ENCODE measurements around the gene EVI5L.

The EVI5L gene

GRCh38 chr19:7817801-7818200, 12.2 kb upstream of the EVI5L start:
- DNase-seq, result no peak

DNA sequence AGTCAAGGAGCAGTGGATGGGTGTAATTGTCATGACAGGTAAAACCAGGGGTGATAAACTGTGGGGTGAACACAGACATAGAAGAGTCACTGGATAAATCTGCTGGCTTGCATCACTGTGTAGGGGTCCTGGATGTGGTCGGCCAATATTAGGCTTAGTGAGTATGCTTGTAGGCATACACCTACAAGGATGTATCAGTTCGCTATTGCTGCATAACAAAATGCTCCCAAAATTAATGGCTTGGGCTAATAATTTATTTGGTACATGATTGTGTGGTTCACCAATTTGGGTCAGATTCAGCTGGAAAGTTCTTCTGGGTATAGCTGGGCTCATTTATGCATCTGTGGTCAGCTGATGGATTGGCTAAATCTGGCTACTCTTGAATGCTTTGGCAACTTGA, 11.2 kb upstream of the EVI5L start:
- DNase-seq, result no peak

- no peak for DNase-seq
Observed at GRCh38 chr19:7819337-7819736, 10.7 kb upstream of the EVI5L start.

- no peak for DNase-seq
Observed at GRCh38 chr19:7820588-7820987, 9.4 kb upstream of the EVI5L start.

DNA sequence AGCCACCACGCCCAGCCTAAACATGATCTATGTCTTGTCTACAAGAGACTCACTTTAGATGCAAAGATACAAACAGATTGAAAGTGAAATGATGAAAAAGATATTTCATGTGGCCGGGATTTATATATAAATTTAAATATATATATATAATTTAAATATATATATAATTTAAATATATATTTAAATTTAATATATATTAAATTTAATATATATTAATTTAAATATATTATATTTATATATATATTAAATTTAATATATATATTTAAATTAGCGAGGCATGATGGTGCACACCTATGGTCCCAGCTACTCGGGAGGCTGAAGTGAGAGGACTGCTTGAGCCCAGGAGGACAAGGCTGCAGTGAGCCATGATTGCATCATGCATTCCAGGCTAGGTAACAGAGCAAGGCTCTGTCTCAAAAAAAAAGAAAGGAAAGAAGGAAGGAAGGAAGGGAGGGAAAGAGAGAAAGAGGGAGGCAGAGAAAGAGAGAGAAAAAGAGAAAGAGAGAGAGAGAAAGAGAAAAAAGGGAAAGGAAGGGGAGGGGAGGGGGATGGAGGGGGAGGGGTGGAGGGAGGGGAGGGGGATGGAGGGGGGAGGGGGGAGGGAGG, 7.0 kb upstream of the EVI5L start:
- DNase-seq, result no peak

DNA sequence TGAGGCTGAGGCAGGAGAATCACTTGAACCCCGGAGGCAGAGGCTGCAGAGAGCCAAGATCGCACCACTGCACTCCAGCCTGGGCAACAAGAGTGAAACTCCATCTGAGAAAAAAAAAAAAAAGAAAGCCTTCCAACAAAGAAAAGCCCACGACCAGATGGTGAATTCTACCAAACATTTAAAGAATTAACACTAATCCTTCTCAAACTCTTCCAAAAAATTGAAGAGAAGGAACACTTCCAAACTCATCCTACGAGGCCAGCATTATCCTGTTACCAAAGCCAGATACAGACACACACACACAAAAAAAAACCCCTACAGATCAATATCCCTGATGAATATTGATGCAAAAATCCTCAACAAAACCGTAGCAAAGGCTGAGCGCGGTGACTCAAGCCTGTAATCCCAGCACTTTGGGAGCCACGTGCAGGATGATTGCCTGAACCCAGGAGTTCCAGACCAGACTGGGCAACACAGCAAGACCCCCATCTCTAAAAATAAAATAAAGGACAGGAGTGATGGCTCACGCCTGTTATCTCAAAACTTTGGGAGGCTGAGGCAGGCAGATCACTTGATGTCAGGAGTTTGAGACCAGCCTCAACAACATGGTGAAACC, 6.2 kb upstream of the EVI5L start:
- DNase-seq, result no peak

DNA sequence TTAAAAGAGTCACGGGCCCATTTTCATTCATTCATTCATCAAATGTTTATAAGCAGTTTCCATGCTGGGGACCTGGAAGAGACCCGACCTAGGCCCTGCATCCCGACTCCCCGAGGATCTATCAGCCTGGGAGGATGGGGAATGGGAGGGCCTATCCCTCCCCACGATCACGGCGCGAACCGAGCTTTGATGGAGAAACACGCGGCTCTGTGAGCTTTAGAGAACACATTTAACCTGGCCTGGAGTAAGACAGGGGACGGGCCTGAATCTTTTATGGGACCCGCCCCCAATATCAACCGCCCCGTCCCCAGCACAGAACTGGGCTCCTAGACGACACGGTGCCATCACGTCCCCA, 875 bp upstream of the EVI5L start:
- DNase-seq, result no peak

DNA sequence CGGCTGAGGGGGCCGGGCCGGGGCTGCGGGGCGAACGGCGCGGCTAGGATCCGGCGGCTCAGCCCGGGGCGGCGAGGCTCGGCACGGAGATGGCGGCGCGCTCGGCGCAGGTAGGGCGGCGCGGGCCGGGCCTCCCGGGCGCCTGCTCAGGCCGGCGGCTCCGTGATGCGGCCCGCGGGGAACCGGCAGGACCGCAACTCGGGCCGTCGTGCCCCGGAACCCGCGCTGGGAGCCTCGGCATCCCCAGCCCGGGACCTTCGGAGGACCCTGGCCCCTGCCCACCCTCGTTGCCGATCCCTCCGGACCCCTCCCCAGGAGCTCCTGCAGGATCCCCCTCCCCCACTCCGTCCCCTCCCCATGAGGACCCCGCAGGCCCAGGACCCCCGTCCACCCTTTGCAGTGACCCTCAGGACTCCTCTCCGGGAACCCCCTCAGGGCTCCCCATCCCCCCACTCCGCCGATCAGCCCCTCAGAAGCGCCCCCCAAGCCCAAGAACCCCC, 304 bp downstream of the EVI5L start:
- no peak for DNase-seq

DNA sequence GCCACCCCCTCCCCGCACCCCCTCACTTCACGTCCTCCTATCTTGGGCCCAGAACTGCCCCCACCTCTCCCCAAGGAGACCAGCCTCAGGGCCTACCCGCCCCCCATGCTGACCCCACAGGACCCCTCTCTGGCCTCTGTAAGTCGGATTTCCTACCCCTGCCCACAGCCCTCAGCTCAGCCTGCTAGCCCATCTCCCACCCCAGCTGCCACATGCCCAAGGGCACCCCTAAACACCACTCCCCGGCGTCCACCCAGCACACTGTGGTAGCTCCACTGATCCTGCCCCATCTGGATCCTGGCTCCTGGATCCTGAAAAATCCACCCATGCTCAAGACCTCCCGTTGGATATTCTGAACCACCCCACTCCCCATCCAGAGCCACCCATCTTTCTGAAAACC, 805 bp downstream of the EVI5L start:
- no peak for DNase-seq

DNA sequence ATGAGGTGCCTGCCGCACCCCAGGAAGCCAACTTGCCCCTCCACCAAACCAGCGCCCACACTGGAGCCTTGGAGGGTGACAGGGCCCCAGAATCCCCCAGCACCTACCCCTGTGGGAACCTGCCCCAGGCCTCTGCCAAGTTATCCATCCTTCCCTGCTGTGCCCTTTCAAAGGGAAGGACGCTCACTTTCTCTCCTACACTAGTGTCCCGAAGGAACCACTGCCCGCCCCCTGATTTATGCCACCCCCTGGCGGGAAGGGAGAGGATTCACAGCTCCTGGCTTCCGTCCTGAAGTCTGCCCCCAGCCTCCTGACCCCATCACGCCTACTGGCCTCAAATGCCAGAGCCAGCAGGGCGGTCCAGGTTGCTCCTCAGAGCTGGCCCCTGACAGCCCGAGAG, 1.4 kb downstream of the EVI5L start:
- DNase-seq, result no peak

DNA sequence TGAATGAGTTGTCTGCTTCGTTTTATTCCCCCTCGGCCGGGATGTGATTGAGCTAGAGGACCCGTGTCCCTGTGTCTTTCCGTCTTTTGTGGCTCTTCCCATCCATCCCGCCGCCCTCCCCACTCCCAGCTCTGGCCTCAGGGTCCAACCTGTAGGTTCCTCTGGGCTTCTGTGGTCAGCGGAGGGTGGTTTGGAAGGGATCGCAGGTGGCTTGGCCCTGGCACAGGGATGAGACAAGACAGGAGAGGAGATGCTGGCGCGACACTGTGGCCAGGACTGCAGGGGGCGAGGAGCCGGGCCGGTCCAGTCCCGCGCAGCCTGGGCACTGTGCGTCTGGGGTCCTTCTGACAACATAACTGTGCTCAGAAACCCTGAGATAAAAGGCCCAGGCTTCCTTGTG, 2.0 kb downstream of the EVI5L start:
- no peak for DNase-seq

DNA sequence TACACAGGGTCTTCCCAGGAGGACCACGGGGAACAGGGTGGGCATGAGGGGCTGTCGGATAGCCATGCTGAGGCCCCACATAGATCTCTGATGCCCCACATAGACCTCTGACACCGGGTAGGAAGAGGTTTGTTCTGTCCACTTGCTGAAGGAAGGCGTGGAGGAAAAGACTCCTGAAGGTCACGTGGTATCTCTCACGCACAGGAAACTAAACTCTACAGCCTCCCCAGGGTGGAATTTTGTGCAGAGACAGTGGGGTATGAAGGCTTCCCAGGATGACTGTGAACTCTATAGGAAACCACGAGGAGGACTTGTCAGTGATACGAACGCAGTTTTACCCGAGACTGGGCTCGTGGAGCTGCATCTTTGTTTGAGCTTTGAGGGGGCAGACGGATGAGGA, 2.8 kb downstream of the EVI5L start:
- no peak for DNase-seq

GRCh38 chr19:7833225-7834099, 3.4 kb downstream of the EVI5L start:
- DNase-seq, result no peak

- no peak for DNase-seq
Observed at GRCh38 chr19:7839476-7839875, 9.5 kb downstream of the EVI5L start.

DNA sequence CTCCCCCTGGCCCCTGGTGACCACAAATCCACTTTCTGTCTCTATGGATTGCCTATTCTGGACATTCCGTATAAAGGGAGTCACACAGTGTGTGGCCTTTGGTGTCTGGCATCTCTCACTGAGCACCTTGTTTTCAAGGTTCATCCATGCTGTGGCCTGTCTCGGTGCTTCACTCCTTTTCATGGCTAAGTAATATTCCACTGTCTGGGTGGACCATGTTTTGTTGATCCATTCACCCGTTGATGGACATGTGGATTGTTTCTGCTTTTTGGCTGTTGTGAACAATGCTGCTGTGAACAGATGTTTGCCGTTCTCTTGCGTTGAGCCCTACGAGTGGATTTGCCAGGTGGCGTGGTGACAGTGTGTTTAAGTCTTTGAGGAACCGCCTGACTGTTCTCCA, 10.6 kb downstream of the EVI5L start:
- DNase-seq, result no peak

DNA sequence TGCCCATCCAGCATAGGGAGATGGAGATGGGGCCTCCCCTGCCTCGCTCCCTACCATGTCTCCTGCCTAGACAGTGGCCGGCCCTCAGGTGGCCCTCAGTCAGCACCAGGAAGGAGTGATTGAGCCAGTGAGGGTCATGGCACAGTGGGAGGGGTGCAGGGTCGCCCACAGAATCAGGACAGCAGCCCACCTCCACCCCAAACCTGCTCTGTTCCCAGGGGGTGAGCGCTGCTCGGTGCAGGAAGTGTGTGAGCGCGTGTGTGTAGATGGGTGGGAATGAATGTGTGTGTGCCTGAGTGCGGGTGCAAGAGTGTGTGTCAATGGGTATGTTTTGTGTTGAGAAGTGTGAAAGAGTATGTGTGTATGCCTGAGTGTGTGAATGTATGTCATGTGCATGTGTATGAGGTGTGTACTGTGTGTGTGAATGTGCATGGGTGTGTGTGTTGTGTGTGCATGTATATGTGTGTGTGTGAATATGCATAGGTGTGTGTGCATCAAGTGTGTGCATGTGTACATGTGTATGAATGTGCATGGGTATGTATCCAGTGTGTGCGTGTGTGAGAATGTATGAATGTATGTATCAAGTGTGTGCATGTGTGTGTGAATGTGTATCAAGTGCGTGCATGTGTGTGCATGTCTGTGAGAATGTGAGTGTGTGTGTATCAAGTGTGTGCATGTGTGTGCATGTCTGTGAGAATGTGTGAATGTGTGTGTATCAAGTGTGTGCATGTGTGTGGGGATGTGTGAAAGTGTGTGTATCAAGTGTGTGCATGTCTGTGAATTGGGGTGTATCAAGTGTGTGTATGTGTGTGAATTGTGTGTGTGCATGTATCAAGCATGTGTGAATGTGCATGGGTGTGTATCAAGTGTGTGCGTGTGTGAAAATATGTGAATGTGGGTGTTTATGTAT, 12.0 kb downstream of the EVI5L start:
- no peak for DNase-seq

DNA sequence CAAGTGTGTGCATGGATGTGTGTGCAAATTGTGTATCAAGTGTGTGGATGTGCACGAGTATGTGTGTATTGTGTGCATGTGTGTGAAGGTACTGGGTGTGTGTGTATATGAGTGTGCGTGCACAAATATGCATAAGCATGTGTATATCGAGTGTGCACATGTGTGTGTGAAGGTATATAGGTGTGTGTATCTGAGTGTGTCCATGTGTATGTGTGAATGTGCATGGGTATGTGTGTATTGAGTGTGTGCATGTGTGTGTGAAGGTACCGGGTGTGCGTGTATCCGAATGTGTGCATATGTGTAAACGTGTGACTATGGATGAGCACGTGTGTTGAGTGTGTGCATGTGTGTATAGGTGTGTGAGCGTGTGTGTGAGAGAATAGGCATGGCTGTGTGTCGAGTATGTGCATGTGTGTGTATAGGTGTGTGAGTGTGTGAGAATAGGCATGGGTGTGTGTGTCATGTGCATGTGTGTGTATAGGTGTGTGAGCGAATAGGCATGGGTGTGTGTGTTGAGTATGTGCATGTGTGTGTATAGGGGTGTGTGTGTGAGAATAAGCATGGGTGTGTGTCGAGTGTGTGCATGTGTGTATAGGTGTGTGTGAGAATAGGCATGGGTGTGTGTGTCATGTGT, 12.8 kb downstream of the EVI5L start:
- no peak for DNase-seq

GRCh38 chr19:7843521-7843920, 13.5 kb downstream of the EVI5L start:
- DNase-seq, result no peak

- DNase-seq, result no peak
Observed at GRCh38 chr19:7844405-7844804, 14.4 kb downstream of the EVI5L start.

DNA sequence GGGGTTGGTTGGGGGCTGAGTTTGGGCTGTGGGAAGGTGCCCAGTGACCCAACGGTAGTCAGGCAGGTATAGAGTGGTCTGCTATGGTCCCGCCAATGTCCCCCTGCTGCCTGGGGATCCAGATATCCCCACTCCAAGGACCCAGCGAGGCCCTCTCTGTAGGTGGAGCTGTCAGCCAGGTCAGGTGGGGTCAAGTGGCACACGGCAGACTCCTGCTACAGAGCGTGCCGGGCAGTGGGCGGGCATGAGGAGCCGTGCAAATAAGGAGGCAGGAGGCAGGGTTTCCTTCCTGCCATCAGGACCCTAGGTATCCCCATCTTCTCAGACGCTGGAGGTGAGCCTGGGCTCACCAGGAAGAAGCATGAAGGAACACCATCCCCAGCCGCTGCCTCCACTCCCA, 14.9 kb downstream of the EVI5L start:
- no peak for DNase-seq

DNA sequence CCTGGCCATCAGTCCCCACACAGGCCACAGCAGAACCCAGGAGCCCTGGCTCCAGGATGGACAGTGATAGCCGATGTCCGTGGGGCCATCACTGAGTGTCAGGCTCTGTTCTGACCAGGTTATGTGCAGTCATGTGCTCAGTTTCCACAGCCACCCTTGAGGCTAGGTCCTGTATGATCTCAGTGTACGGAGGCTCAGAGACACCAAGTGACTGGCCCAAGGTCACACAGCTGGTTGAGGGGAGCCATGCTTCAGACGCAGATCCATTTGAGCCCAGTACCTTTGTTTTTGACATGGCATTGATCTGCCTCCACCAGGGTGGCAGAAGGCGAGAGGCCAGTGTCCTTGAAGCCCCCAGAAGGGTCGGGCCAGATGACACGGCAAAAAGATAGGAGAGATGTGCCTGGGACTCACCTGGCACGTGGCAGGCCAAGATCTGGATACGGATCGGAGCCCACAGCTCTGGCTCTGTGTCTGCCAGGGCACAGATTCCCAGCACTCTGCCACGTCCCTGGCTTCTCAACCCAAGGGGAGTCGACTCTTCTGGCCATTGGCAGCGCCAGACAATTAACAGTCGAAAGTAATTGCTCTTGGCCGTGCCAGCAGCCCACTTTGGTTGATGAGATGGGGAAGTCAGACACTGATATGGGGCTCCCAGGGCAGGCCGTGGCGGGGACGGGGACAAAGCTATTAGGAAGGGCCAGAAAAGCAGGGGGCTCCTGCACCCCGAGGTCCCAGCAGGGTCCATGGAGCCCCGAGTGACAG, 15.6 kb downstream of the EVI5L start:
- DNase-seq, result no peak

GRCh38 chr19:7846155-7846646, 16.2 kb downstream of the EVI5L start:
- DNase-seq, result no peak

Measured in CD4-positive, alpha-beta T cell treated with Interferon alpha-2 for 1 hour (primary cell).